ENCODE data around the gene ZNF778.
A peak's percentile ranks its signal among the peaks of the same experiment; 100 is the strongest.
"Not testable (repeated sequence)": the region's sequence is repeated elsewhere in the genome, so short reads cannot be mapped to it uniquely, and the experiment has no call there.

Gene ZNF778

DNA sequence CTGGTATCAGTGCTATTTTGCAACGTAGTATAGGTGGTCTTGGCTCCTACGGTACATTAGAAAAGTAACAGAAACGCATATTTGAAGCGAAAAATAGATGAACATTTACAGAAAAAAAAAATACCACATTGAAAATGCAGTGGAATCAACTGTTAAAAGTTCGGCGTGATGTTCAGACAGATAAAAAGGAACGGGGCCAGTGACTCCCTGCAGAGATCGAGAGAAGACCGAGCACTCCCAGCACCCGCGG, 440 bp upstream of the ZNF778 start:
- no peak for DNase-seq (ENCODE audit: low read depth in 2 of 2)

DNA sequence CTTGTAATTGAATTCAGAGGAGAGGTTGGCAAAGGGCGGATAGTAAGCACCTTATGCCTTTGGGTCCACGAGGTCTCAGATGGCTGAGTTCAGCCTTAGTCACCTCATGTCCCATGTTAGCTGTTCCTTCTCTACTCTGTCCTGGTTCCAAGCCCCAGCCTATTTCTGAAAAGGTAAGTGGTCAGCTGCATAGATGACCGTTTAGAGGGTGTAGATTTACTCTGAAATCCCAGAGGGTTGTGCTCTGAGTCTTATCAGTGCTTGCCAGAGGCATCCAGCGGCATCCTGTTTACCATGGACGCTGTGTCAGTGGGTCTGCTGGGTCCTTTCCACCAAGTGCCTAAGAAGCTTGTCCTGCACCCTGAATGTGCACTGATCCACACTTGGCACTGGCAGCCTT, 1.9 kb downstream of the ZNF778 start:
- no peak for DNase-seq (ENCODE audit: low read depth in 2 of 2)

DNA sequence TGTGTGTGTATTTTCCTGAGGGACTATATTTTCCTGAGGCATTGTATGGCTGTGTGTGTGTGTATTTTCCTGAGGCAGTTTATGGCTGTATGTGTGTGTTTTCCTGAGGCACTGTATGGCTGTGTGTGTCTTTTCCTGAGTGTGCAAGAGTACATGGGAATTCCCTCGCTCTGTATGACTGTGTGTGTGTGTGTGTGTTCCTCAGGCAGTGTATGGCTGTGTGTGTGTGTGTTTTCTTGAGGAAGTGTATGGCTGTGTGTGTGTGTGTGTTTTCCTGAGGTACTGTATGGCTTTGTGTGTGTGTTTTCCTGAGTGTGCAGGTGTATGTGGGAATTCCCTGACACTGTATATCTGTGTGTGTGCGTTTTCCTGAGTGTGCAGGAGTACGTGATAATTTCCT, 4.1 kb downstream of the ZNF778 start:
- no peak for DNase-seq (ENCODE audit: low read depth in 2 of 2)

DNA sequence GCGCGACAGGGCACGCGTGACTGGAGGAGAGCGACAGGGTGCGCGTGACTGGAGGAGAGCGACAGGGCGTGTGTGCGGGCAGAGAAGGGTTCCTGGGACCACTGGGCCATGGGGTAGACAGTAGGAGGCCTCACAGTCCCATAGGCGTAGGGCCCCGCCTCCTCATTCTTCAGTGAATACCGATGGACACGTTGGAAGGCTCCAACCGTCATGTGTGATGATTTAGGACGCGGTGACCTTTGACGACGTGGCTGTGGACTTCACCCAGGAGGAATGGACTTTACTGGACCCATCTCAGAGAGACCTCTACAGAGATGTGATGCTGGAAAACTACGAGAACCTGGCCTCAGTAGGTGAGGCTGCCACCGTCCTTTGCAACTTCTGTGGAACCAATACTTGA, 5.4 kb downstream of the ZNF778 start:
- DNase-seq (ENCODE audit: low read depth in 2 of 2): no peak

DNA sequence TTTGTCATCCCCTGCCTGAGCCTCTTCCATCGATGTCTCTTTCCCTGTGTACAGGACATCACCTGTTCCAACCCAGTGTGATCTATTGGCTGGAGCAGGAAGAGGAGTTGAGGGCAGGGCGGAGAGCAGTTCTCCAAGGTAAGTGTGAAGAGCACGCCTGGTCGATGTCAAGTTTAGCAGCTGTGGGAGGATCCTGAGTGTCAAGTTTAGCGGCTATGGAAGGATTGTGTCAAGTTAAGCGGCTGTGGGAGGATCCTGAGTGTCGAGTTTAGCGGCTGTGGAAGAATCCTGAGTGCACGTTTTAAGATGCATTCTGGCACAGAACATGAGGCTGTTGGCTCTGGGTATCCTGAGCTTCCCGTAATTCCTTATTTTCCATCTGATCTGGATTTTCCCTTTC, 7.2 kb downstream of the ZNF778 start:
- DNase-seq (ENCODE audit: low read depth in 2 of 2): no peak

DNA sequence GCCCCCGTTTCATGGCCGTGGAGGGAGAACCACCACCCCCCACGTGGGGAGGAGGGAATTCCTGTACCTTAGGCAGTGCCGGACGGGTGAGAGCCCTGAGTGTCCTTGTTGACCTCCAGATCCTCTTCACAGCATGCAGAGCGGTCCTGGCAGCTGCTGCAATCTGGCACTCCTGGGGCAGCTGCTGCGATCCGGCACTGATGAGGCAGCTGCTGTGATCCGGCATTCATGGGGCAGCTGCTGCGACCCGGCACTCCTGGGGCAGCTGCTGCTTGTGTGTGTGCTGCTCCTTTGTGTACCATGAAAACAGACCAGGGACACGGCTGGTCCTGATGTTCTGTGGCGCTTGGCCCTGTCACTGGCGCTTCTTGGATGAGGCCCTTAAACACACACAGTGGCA, 12.8 kb downstream of the ZNF778 start:
- DNase-seq (ENCODE audit: low read depth in 2 of 2): no peak

DNA sequence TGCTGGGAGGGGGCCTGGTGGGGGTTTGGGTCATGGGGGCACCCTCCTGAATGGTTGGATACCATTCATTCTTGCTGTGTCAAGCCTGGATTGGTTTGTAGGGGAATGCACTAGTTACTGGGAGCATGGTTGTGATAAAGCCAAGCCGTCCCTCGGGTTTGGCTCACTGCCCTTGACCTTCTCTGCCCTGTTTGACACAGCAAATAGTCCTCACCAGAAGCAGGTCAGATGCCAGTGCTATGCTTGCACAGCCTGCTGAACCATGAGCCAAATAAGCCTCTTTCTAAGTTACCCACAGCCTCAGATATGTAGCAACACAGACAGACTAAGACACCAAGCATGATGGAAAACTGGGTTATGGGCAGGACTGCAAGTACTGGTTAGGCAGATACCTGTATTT, 14.6 kb downstream of the ZNF778 start:
- DNase-seq (ENCODE audit: low read depth in 2 of 2): no peak

DNA sequence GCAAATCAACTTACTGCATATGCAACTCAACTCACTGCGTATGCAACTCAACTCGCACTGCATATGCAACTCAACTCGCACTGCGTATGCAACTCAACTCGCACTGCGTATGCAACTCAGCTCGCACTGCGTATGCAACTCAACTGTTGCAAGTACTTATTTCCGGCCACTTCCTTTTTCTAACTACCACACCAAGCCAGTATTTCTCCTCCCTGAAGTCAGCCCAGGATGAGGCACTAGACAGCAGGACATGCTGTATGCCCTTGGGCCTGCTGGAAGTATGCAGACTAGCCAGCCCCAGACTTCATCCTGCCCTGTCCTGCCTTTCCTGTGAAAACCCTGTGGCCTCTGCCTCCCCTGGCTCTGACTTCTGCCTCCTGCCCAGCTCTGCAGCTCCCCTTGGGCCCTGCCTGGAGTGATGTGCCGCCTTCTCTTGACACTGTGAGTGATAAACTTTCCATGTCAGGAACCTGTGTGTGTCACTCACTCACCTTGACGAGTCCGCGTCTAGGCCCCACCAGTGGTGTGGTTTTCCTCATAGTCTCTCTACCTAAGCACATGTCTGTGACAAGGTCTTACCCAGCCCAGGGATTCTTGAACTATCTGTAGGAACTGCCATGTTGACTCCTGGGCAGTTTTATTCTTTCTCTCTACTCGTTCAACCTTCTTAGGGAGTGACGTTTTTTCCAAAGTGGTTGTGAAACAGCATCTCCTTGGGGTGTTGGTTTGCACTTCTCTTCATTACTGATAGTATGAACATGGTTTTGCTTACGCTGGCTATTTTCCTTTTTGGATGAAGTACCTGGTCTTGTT, 16.4 kb downstream of the ZNF778 start:
- no peak for DNase-seq (ENCODE audit: low read depth in 2 of 2)

DNA sequence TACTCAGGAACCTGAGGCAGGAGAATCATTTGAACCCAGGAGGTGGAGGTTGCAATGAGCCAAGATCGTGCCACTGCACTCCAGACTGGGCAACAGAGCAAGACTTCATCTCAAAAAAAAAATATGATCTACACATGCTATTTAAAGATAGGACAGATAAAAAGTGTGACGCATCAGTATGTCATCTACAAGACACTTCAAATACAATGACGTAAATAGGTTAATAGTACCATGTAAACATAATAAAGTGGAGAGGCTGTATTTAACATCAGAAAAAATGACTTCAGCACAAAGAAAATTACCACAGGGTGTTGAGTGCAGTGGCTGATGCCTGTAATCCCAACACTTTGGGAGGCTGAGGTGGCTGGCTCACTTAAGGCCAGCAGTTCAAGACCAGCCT, 20.2 kb downstream of the ZNF778 start:
- no peak for DNase-seq (ENCODE audit: low read depth in 2 of 2)

DNA sequence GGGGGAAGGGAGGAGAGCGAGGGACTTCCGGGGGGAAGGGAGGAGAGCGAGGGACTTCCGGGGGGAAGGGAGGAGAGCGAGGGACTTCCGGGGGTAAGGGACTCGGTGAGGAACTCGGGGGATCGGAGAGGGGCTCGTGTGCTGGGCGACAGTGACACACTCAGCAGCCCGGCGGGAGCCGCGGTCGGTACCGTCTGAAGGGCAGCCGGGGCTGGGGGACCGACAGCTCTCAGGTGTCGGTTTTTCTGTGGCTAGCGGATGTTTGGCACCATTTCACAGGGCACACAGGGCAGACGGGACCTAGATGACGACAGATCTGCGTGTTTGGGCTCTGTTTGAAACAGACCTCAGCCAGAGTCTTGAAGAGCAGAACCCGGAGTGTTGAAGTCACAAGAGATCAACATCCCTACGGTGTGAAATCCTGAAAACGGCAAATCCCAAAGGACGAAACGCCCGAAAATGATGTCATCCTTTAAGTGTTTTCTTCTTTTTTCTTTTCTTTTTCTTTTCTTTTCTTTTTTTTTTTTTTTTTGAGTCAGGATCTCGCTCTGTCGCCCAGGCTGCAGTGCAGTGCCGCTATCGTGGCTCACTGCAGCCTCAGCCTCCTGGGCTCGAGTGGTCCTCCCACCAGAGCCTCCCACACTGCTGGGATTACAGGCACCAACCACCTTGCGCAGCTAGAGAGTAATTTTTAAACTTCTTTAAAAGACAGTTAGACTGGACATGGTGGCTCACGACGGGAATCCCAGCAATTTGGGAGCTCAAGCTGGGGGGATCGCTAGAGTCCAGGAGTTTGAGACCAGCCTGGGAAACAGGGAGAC, 23.9 kb downstream of the ZNF778 start:
- DNase-seq (ENCODE audit: low read depth in 2 of 2): peak; percentile 46 to 51

DNA sequence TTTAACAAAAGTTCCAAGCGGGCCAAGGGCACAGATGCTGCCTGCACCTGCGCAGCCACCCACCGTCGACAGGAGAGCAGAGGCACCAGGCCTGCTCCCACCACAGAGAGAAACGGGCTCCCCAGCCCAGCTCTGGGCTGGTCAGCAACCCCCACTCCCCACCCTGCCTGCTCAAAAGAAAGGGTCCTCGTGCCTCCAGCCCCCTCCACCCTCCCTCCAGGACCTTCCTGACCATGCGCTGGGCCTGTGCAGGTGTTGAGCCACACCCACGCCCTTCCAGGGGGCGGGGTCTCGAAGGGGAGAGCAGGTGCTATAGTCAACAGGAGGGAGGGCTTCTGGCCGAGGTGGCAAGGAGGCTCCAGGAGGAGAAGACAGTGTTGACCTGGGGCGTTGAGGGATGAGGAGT, 25.3 kb downstream of the ZNF778 start:
- no peak for DNase-seq (ENCODE audit: low read depth in 2 of 2)

DNA sequence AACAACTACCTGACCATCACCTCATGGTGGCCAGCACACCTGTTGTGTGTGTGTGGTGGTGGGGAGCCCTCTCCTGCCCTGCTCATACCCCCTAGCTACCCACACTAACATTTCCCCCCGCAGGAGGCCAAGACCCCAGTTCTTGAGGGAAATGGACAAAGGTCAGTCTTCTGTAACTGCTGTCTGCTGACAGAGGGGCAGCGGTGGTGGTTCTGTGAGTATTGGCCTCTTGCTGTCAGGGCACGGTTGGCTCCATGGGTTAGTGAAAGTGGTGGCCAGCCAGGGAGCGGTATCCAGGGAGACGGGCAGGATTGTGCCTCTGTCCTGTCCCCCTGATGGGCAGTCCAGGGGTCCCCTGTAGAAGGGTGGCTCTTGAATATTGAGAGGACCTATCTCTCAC, 26.2 kb downstream of the ZNF778 start:
- no peak for DNase-seq (ENCODE audit: low read depth in 2 of 2)

DNA sequence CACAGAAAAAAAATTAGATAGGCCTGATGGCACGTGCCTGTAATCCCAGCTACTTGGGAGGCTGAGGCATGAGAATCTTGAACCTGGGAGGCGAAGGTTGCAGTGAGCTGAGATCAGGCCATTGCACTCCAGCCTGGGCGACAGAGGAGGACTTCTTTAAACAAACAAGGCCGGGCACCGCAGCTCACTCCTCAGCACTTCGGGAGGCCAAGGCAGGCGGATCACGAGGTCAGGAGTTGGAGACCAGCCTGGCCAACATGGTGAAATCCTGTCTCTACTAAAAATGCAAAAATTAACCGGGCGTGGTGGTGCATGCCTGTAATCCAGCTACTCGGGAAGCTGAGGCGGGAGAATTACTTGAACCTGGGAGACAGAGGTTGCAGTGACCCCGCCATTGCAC, 26.8 kb downstream of the ZNF778 start:
- DNase-seq (ENCODE audit: low read depth in 2 of 2): not testable (repeated sequence)

DNA sequence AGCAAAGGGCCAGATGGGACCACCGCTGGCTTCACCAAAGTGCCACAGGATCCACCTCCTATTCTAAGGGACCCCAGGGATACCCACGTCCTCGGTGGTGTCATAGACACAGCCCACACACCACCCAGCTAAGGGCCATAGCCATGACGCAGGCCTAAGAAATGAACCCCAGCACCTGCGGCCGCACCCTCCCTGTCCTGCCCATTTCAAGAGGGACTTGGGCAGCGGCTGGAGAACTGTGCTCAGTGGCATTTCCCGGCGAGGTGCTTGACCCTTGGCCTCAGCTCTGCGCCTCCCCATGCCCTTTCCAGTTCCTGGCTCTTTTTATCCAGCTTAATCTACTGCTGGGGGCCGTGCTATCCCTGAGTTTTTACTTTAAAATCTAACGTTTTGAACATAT, 27.3 kb downstream of the ZNF778 start:
- DNase-seq (ENCODE audit: low read depth in 2 of 2): no peak

DNA sequence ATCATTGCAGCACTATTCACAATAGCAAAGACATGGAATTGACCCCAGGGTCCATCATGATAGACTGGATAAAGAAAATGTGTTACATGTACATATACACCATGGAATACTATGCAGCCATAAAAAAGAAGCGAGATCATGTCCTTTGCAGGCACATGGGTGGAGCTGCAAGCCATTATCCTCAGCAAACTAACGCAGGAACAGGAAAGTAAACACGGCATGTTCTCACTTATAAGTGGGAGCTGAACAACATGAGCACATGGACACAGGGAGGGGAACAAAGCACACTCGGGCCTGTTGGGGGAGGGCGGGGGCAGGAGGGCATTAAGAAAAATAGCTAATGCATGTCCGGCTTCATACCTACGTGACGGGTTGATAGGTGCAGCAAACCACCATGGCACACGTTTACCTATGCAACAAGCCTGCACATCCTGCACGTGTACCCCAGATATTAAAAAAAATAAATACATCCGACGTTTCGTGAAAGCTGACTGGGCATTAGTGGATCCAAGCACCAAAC, 28.9 kb downstream of the ZNF778 start:
- DNase-seq (ENCODE audit: low read depth in 2 of 2): no peak

DNA sequence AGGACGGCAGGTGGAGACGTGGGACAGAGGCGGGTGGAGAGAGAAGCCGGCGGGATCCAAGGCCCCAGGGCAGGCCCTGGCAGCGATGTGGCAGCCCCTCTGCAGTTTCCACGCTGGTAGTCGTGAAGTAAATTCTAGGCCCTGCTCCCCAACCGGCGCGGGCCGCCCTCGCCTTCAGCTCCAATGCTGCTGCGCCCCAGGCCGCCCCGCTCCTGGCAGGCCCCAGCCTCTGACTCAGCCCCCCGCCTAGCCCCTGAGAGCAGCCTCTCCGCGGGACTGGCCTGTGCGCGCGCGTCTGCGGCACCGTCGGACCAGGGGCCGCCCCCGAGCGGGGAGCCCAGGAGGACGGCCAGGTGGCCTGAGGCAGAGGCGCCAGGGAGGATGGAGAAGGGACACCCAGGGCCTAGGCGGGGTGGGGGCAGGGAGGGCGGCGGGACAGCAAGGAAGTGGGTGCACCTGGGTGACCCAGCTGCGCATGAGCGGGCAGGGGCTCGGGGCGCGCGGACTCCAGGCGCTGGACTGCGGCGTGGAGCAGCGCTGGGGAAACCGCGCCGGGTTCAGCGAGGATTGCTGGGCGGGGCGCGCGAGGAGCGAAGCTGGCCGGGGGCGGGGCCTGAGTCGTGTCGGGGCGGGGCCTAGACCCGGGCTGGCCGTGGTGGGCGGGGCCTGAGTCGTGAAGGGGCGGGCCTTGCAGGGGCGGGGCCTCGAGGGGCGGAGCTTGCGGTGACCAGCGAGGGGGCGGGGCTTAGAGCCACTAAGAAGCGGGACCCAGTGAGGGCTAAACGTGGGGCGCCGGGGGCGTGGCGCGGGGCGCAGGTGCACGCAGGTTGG, 29.6 kb downstream of the ZNF778 start:
- DNase-seq (ENCODE audit: low read depth in 2 of 2): peak; percentile 40 to 59

DNA sequence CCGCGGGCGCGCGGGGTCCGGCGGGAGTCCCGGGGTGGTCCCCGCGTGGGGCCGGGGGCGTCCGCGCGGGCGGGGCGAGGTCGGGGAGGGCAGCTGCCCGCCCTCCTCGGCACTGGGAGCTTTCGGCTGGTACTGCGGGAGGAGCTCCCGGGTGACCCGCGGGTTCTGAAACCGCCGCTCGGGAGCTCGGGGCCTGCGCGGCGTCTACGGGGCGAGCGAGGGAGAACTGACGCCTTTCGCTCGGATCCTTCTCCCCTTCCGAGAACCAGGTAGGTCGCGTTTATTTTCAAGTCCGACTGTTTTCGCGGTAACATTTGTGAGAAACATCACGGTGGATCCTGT, 30.2 kb downstream of the ZNF778 start:
- DNase-seq (ENCODE audit: low read depth in 2 of 2): not testable (repeated sequence)

DNA sequence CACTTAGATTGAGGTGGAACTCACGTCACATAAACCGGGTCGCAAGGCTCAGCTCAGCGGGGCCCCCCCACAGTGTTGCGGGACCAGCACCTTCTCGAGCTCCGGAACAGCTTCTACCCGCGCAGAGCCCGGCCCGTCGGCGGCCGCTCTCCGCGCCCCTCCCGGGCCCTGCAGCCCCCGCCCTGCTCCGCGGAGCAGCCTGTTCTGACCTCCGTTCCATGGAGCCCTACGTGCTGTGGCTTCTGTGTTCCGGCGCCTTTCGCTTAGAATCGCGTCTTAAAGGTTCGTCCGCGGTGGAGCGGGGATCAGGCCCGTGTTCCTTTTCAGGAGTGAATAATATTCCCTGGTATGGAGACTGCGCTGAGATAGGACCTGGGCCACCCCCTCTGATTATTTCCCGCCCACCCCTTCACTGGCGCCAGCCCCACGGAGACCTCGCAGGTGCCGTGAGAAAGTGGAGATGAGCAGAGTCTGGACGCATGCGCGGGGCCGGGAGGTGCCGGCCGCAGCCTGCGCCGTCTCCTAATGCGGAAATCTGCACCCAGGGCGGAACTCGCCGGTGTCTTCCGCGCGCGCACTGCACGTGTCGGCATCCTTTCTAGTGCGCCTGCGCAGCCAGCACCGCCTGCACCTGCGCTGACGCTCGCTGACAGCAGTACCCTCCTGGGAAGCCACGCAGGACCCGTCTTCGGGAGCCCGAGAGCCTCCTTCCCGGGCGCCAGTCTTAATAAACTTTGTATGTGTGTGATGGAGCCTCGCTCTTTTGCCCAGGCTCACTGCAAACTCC, 30.9 kb downstream of the ZNF778 start:
- DNase-seq (ENCODE audit: low read depth in 2 of 2): no peak

DNA sequence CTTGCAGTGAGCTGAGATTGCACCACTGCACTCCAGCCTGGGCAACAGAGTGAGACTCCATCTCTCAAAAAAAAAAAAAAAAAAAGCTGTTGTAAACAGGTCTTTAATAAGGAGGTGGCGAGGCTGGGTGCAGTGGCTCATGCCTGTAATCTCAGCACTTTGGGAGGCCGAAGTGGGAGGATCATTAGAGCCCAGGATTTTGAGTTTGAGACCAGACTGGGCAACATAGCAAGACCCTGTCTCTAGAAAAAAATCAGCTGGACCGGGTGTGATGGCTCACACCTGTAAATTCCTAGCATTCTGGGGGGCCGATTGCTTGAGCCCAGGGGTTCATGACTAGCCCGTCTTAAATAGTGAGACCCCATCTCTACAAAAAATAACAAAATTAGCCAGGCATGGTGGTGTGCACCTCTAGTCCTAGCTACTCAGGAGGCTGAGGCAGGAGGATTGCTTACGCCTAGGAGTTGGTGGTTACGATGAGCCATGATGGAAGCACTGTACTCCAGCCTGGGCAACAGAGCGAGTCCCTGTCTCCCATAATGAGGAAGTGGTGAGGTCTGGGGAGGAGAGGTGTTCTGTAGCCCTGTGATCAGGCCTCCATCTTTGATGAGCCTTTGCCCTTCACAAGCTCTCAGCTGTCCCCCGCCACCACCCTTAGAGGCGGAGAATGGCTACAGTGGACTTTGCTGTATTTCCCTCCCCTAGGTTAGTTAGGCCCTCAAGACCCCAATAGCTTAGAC, 36.2 kb downstream of the ZNF778 start:
- DNase-seq (ENCODE audit: low read depth in 2 of 2): no peak

DNA sequence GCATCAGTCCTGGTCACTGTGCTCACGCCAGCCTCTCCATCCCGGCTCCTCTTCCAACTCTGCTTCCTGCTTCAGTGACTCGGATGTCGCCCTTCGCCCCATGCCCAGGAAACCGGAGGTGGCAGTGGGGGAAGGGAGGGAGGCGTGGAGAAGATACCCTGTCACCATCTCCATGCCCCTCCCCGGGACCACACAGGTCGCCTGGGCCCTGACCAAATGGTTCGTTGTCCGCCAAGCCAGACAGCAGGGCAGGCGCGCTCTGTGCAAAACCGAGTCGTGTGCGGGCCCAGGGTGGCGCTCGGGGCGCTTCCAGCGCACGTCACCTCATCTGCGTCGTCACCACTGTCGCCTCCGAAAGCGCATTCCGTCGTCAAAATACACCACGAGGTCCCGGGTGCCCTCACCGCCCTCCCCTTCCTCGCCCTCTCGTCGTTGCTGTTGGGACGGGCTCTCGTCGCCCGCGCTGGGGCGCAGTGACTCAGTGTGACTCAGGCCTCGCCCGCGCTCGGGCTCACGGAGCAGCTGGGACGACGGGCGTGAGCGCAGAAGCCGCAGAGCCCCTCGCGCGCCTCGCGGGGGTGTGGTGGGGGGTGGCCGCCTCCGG, 39.2 kb downstream of the ZNF778 start:
- no peak for DNase-seq (ENCODE audit: low read depth in 2 of 2)
